Measurements from ENCODE around the gene FBLN5.

FBLN5 gene

GRCh38 chr14:91889477-91890211 is 57.9 kb downstream of the FBLN5 start:
- DNase-seq (ENCODE audit: low read depth): no peak

GRCh38 chr14:91888641-91889476 is 58.6 kb downstream of the FBLN5 start:
- DNase-seq (ENCODE audit: low read depth): no peak
- H3K4me3 ChIP-seq (ENCODE audit: low read depth, low read length): no peak overlapping the region

More at GRCh38 chr14:91889477-91890211, 57.9 kb downstream of the FBLN5 start:
- H3K4me3 ChIP-seq (ENCODE audit: low read depth, low read length): no peak overlapping the region

- DNase-seq (ENCODE audit: low read depth): no peak
Measured at GRCh38 chr14:91886961-91887360, 60.5 kb downstream of the FBLN5 start.

GRCh38 chr14:91885839-91886238 is 61.7 kb downstream of the FBLN5 start:
- DNase-seq (ENCODE audit: low read depth): no peak
- H3K4me3 ChIP-seq (ENCODE audit: low read depth, low read length): no peak overlapping the region

More at GRCh38 chr14:91886961-91887360, 60.5 kb downstream of the FBLN5 start:
- no peak overlapping the region for H3K4me3 ChIP-seq (ENCODE audit: low read depth, low read length)

- H3K4me3 ChIP-seq (ENCODE audit: low read depth, low read length): no peak overlapping the region
- DNase-seq (ENCODE audit: low read depth): no peak
Measured at GRCh38 chr14:91885113-91885712, 62.3 kb downstream of the FBLN5 start.

- DNase-seq (ENCODE audit: low read depth): no peak
- no peak overlapping the region for H3K4me3 ChIP-seq (ENCODE audit: low read depth, low read length)
Measured at GRCh38 chr14:91884664-91885063, 62.8 kb downstream of the FBLN5 start.

GRCh38 chr14:91883753-91884152 is 63.7 kb downstream of the FBLN5 start:
- no peak overlapping the region for H3K4me3 ChIP-seq (ENCODE audit: low read depth, low read length)
- no peak for DNase-seq (ENCODE audit: low read depth)

- no peak overlapping the region for H3K4me3 ChIP-seq (ENCODE audit: low read depth, low read length)
- no peak for DNase-seq (ENCODE audit: low read depth)
Measured at GRCh38 chr14:91882776-91883175, 64.7 kb downstream of the FBLN5 start.

GRCh38 chr14:91882369-91882768 is 65.1 kb downstream of the FBLN5 start:
- no peak for DNase-seq (ENCODE audit: low read depth)

GRCh38 chr14:91879196-91879595 is 68.3 kb downstream of the FBLN5 start:
- no peak overlapping the region for H3K4me3 ChIP-seq (ENCODE audit: low read depth, low read length)
- DNase-seq (ENCODE audit: low read depth): no peak

More at GRCh38 chr14:91882369-91882768, 65.1 kb downstream of the FBLN5 start:
- H3K4me3 ChIP-seq (ENCODE audit: low read depth, low read length): no peak overlapping the region

- H3K4me3 ChIP-seq (ENCODE audit: low read depth, low read length): no peak overlapping the region
- DNase-seq (ENCODE audit: low read depth): no peak
Measured at GRCh38 chr14:91878274-91878673, 69.2 kb downstream of the FBLN5 start.

GRCh38 chr14:91877376-91877915 is 70.0 kb downstream of the FBLN5 start:
- no peak for DNase-seq (ENCODE audit: low read depth)
- no peak overlapping the region for H3K4me3 ChIP-seq (ENCODE audit: low read depth, low read length)

- H3K4me3 ChIP-seq (ENCODE audit: low read depth, low read length): no peak overlapping the region
- DNase-seq (ENCODE audit: low read depth): no peak
Measured at GRCh38 chr14:91876492-91876891, 71.0 kb downstream of the FBLN5 start.

- DNase-seq (ENCODE audit: low read depth): no peak
- H3K4me3 ChIP-seq (ENCODE audit: low read depth, low read length): no peak overlapping the region
Measured at GRCh38 chr14:91875525-91876286, 71.8 kb downstream of the FBLN5 start.

- DNase-seq (ENCODE audit: low read depth): no peak
Measured at GRCh38 chr14:91873471-91874415, 73.8 kb downstream of the FBLN5 start.

GRCh38 chr14:91872517-91873470 is 74.7 kb downstream of the FBLN5 start:
- H3K4me3 ChIP-seq (ENCODE audit: low read depth, low read length): no peak overlapping the region
- peak; percentile 70 for DNase-seq (ENCODE audit: low read depth)

More at GRCh38 chr14:91873471-91874415, 73.8 kb downstream of the FBLN5 start:
- no peak overlapping the region for H3K4me3 ChIP-seq (ENCODE audit: low read depth, low read length)

- no peak for DNase-seq (ENCODE audit: low read depth)
- no peak overlapping the region for H3K4me3 ChIP-seq (ENCODE audit: low read depth, low read length)
Measured at GRCh38 chr14:91872011-91872501, 75.4 kb downstream of the FBLN5 start.
